HG02884 (cell line): Measurements from ENCODE around the gene RMND5B.
"Not testable (repeated sequence)": the region's sequence is repeated elsewhere in the genome, so short reads cannot be mapped to it uniquely, and the experiment has no call there.

Experiments used
- ATAC-seq: cut with Tn5 transposase; IDR thresholded peaks from one replicate; pipeline ENCODE4 v1.9.1; 2021; ENCODE audit warnings: mild to moderate bottlenecking, moderate library complexity; ENCODE audit not compliant: unreplicated experiment

Gene RMND5B

GRCh38 chr5:178162481-178162880 is 31.7 kb downstream of the RMND5B start:
- no peak for ATAC-seq

- ATAC-seq = no peak
Measured at GRCh38 chr5:178163772-178164735, 33.2 kb downstream of the RMND5B start.

GRCh38 chr5:178165581-178165980 is 34.8 kb downstream of the RMND5B start:
- no peak for ATAC-seq

- ATAC-seq = no peak
Measured at GRCh38 chr5:178170455-178170854, 39.6 kb downstream of the RMND5B start.

GRCh38 chr5:178174456-178174855 is 43.6 kb downstream of the RMND5B start:
- ATAC-seq = no peak

GRCh38 chr5:178176791-178177190 is 46.0 kb downstream of the RMND5B start:
- no peak for ATAC-seq

GRCh38 chr5:178177569-178177968 is 46.8 kb downstream of the RMND5B start:
- no peak for ATAC-seq

GRCh38 chr5:178180141-178180863 is 49.5 kb downstream of the RMND5B start:
- no peak for ATAC-seq

GRCh38 chr5:178182158-178182876 is 51.5 kb downstream of the RMND5B start:
- ATAC-seq = no peak

- no peak for ATAC-seq
Measured at GRCh38 chr5:178186427-178186826, 55.6 kb downstream of the RMND5B start.

GRCh38 chr5:178187014-178187413 is 56.2 kb downstream of the RMND5B start, which contains the start of gene GMCL2:
Gene GMCL2, minus strand, starts transcription at chr5:178187371. Its CDS starts 72 bp downstream, at chr5:178187299.
- ATAC-seq = no peak

GRCh38 chr5:178189433-178189832 is 58.6 kb downstream of the RMND5B start:
- ATAC-seq = no peak

GRCh38 chr5:178191661-178192060 is 60.8 kb downstream of the RMND5B start:
- ATAC-seq = no peak

GRCh38 chr5:178192244-178192643 is 61.4 kb downstream of the RMND5B start:
- no peak for ATAC-seq

- no peak for ATAC-seq
Measured at GRCh38 chr5:178192787-178193186, 62.0 kb downstream of the RMND5B start.

- no peak for ATAC-seq
Measured at GRCh38 chr5:178193251-178193809, 62.5 kb downstream of the RMND5B start.

GRCh38 chr5:178194026-178194425 is 63.2 kb downstream of the RMND5B start:
- no peak for ATAC-seq

- no peak for ATAC-seq
Measured at GRCh38 chr5:178196281-178196812, 65.5 kb downstream of the RMND5B start.

- no peak for ATAC-seq
Measured at GRCh38 chr5:178196986-178197385, 66.2 kb downstream of the RMND5B start.

GRCh38 chr5:178198151-178198550 is 67.3 kb downstream of the RMND5B start:
- not testable (repeated sequence) for ATAC-seq

- no peak for ATAC-seq
Measured at GRCh38 chr5:178198706-178199105, 67.9 kb downstream of the RMND5B start.
